ENCODE data around the gene DNPEP.

Gene DNPEP

DNA sequence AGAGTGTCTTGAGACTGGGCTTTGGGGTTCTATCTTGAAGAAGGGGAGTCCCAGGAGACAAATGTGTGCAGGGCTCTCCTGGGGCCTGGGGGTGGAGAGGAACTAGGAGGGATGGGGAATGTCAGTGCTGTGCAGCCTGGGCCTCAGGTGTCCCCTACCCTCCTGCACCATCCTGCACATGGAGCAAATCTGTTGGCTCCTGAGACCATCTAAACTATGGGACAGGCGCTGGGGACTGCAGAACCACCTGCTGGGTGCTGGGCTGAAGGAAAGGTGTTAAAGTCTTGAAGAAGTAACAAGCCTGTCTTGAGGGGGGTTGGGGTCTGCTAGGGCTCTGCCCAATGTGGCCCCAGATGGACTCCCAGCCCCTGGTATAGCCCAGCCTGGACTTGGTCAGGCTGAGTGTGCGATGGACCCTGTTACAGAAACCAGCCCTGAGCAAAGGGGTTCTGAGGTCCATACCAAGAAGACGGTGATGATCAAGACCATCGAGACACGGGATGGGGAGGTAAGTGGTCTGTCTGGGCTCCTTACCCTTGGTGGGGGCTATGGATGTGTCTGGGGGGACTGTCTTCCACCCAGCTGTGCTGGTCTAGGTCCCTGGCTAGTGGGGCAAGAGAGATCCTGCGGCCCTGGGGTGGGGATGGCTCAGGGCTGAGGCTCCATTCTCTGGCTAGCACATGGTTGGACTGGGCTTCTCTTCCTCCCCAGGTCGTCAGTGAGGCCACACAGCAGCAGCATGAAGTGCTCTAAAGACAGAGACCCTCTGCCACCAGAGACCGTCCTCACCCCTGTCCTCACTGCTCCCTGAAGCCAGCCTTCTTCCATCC, 37.7 kb upstream of the DNPEP start:
- TF ChIP-seq, protein P1, sequence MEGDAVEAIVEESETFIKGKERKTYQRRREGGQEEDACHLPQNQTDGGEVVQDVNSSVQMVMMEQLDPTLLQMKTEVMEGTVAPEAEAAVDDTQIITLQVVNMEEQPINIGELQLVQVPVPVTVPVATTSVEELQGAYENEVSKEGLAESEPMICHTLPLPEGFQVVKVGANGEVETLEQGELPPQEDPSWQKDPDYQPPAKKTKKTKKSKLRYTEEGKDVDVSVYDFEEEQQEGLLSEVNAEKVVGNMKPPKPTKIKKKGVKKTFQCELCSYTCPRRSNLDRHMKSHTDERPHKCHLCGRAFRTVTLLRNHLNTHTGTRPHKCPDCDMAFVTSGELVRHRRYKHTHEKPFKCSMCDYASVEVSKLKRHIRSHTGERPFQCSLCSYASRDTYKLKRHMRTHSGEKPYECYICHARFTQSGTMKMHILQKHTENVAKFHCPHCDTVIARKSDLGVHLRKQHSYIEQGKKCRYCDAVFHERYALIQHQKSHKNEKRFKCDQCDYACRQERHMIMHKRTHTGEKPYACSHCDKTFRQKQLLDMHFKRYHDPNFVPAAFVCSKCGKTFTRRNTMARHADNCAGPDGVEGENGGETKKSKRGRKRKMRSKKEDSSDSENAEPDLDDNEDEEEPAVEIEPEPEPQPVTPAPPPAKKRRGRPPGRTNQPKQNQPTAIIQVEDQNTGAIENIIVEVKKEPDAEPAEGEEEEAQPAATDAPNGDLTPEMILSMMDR (IDR thresholded peaks at IDR 0.05; ENCODE audit: insufficient read depth, low read depth, low read length, missing control alignments): no peak
- DNase-seq (ENCODE audit: low read depth): no peak
- no peak overlapping the region for H3K4me3 ChIP-seq (ENCODE audit: low read length)

DNA sequence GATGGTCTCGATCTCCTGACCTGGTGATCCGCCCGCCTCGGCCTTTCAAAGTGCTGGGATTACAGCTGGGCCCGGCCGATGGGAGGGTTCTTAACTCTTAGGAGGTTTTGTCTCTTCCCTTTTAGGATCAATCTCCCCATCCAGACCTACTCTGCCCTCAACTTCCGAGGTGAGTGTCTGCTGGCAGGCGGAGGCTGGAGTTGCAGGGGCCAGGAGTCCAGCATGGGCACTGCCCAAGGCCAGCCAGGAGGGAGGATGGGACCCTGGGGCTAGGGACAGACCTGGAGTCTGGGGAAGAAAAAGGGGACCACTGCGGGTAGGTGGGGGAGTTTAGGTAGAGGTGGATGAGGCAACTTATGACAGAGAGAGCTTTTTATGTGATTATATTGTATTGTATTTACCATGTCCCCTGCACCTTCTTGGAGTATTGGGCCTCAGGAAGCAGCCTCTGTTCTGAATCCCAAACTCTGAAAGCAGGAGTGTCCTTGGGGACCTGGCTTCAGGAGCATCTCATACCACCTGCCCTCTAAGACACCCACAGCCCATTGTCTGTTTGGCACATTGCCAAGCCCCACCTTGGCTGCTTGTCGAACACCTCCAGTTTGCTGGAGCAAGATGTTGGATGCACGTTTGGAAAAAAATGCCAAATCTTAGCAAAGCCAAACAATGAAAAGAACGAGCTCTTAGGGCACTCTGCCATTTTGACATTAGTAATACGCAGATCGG, 36.1 kb upstream of the DNPEP start:
- no peak for DNase-seq (ENCODE audit: low read depth)
- TF ChIP-seq, protein P1 (IDR thresholded peaks at IDR 0.05; ENCODE audit: insufficient read depth, low read depth, low read length, missing control alignments): no peak
- no peak overlapping the region for H3K4me3 ChIP-seq (ENCODE audit: low read length)

DNA sequence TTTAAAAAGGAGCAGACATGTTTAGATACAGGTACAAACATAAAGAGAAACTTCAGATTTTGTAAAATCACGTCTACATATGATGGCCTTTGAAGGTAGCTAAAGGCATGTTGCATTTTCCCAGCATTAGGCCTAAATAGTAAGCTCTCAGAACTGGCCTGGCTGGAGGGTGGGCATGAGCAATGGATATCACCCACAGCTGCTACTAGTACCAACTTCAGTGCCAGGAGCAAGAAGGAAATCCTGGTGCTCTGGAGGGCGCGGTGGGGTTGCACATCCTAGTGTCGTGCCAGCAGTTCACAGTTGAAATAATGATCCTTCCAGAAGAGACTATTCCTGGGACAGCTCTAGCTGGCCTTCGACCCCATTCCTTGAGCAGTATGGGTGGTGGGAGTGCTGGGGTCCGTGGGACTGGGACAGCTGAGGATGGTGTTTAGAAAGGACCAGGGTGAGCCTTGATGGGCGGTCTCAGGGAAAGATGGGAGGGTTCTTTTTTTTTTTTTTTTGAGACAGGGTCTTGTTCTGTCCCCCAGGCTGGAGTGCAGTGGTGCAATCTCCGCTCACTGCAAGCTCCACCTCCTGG, 35.3 kb upstream of the DNPEP start:
- no peak overlapping the region for H3K4me3 ChIP-seq (ENCODE audit: low read length)
- TF ChIP-seq, protein P1 (IDR thresholded peaks at IDR 0.05; ENCODE audit: insufficient read depth, low read depth, low read length, missing control alignments): no peak
- DNase-seq (ENCODE audit: low read depth): no peak

DNA sequence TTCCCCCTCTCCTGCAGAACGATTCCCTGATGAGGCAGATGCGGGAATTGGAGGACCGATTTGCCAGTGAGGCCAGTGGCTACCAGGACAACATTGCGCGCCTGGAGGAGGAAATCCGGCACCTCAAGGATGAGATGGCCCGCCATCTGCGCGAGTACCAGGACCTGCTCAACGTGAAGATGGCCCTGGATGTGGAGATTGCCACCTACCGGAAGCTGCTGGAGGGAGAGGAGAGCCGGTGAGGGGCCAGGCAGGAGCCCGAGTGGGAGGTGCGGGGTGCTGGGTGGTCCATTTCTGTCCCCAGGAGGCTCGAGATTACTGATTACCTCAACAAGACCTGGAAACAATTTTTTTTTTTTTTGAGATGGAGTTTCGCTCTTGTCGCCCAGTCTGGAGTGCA, 33.6 kb upstream of the DNPEP start:
- H3K4me3 ChIP-seq (ENCODE audit: low read length): no peak overlapping the region
- no peak for DNase-seq (ENCODE audit: low read depth)
- TF ChIP-seq, protein P1 (IDR thresholded peaks at IDR 0.05; ENCODE audit: insufficient read depth, low read depth, low read length, missing control alignments): no peak

DNA sequence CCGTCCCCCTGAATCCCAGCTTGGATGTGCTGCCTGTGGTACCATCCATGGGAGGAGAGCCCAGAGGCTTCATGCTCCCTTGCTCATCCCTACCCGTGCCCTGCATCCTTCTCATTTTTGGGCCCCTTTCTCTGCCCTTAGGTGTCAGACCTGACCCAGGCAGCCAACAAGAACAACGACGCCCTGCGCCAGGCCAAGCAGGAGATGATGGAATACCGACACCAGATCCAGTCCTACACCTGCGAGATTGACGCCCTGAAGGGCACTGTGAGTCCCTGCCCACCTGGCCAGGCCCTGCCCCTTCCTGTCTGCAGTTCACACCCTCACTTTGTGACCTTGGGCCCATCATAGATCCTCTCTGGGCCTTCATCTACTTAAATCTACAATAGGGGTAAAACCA, 33.0 kb upstream of the DNPEP start:
- no peak overlapping the region for H3K4me3 ChIP-seq (ENCODE audit: low read length)
- no peak for DNase-seq (ENCODE audit: low read depth)
- TF ChIP-seq, protein P1 (IDR thresholded peaks at IDR 0.05; ENCODE audit: insufficient read depth, low read depth, low read length, missing control alignments): no peak

DNA sequence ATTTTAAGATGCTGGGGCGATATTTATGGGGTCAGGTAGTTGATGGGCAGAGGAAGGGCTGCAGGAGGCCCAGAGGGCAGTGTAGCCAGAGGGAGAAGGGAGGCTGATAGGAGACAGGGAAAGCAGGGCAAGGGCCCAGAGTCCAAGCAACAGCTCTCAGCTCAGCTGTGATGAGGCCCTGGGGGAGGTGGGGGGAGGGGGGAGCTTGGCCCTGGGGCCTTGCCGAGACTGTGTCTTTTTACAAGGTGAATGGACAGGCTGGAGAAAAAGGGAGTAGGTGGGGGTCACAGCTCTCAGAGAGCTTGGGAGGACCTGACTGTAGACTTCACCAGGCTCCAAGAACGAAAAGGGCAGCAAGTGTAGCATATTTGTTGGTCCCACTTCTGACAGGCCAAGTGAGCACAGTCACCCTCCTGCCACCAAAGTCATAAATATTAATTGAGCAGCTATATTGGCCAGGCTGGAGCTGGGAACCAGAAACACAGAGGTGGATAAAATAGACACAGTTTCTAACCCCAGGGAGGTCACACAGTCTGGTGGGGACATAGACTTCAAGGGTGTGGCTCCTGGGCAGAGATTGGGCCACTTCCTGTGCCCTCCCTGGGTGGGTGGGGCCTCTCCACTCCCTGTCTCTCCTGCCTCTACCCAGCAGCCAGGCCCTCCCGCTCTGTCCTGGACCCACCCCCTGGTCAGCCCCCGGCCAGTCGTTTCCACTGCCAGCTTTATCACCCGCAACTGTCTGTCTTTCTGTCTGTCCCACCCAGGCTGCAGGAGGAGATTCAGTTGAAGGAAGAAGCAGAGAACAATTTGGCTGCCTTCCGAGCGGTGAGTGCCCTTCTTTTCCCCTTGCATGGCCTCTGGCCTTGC, 31.9 kb upstream of the DNPEP start:
- no peak for DNase-seq (ENCODE audit: low read depth)
- TF ChIP-seq, protein P1 (IDR thresholded peaks at IDR 0.05; ENCODE audit: insufficient read depth, low read depth, low read length, missing control alignments): no peak
- H3K4me3 ChIP-seq (ENCODE audit: low read length): no peak overlapping the region

All from epithelial cell of esophagus (primary cell).